ENCODE results near the gene MAPKAPK2.

Gene MAPKAPK2

DNA sequence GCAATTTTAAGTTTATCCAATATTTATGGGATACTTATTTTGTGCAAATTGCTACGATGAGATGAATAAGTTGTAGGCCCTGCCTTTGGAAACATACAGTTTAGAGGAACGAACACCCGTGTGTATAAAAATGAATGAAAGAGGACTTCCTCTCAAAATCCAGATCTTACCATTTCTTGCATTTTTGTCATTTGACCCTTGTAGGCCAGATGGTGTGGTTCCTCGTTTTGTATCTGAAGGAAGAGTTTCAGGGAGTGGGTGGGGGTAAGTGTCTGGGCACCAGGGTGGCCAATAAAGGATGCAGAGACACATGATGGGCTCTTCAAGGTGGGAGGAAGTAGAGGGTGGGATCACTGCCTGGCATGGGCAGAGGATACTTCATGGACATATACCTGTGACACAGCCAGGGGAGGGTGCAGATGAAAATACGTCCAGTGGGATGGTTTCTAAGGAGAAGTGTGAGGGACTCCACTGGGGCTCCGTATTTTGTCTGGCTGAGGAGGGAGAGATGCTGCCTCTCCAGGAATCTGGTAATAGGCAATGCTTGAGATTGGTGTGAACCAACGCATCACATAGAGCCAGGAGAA lies 14.4 kb downstream of the MAPKAPK2 start:
- no peak for TF ChIP-seq CTCF (IDR thresholded peaks at IDR 0.05; ENCODE audit: control insufficient read depth, insufficient read depth, low read depth, low read length, missing control alignments)
- H3K4me3 ChIP-seq (ENCODE audit: control insufficient read depth, low read depth, low read length) = no peak overlapping the region

DNA sequence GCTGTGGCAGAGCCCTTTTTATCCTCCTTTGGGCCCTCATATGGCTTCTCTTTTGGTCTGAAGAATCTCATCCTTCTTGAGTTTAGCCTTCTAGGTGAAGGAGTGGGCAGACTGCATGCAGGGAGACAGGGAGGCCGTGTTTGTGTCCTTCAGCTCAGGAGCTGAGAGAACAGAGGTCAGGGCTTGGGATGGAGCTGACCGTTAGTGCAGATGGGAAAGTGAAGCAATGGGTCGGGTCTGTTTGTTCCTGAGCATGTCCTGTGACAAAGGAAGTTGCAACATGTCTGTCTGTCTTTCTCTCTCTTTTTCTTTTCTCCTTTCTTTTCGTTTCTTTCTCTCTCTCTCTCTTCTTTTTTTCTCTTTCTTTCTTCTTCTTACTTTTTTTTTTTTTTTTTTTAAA lies 14.9 kb downstream of the MAPKAPK2 start:
- TF ChIP-seq CTCF (IDR thresholded peaks at IDR 0.05; ENCODE audit: control insufficient read depth, insufficient read depth, low read depth, low read length, missing control alignments) = no peak
- no peak for DNase-seq (ENCODE audit: low read depth)
- no peak overlapping the region for H3K4me3 ChIP-seq (ENCODE audit: control insufficient read depth, low read depth, low read length)

More for the DNA sequence above, 14.4 kb downstream of the MAPKAPK2 start:
- no peak for DNase-seq (ENCODE audit: low read depth)

DNA sequence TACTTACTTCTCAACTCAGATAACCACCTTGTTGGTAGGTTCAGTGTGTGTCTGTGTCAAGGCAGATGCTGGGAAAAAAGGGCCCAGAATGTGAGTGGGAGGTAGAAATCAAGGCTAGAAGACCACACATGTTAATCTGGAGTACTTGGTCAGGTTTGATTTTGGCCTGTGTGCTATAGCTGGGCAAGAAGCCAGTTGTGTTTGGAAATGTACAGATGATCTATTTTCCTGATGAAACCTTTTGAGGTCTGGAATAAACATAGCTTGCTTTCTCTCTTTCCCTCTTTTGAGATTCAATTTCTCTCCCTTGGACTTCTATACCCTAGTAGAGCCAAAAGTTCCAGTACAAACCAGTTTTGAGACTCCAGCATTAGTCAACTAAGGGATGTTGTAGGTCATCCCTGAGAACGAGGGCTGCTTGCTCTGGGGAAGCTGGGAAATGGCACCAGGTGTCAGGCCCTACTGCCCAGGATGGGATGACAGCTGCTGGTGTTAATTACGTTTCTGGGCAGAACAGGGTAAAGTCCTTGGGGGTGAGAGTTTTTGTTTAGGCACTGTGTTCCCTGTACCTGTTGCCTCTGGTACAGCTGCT lies 15.8 kb downstream of the MAPKAPK2 start:
- DNase-seq (ENCODE audit: low read depth) = no peak
- TF ChIP-seq CTCF (IDR thresholded peaks at IDR 0.05; ENCODE audit: control insufficient read depth, insufficient read depth, low read depth, low read length, missing control alignments) = no peak
- H3K4me3 ChIP-seq (ENCODE audit: control insufficient read depth, low read depth, low read length) = no peak overlapping the region

GRCh38 chr1:206702260-206702659 lies 17.6 kb downstream of the MAPKAPK2 start:
- DNase-seq (ENCODE audit: low read depth) = no peak
- TF ChIP-seq CTCF (IDR thresholded peaks at IDR 0.05; ENCODE audit: control insufficient read depth, insufficient read depth, low read depth, low read length, missing control alignments) = no peak
- no peak overlapping the region for H3K4me3 ChIP-seq (ENCODE audit: control insufficient read depth, low read depth, low read length)

GRCh38 chr1:206702803-206703202 lies 18.1 kb downstream of the MAPKAPK2 start:
- TF ChIP-seq CTCF (IDR thresholded peaks at IDR 0.05; ENCODE audit: control insufficient read depth, insufficient read depth, low read depth, low read length, missing control alignments) = no peak
- no peak for DNase-seq (ENCODE audit: low read depth)
- no peak overlapping the region for H3K4me3 ChIP-seq (ENCODE audit: control insufficient read depth, low read depth, low read length)

DNA sequence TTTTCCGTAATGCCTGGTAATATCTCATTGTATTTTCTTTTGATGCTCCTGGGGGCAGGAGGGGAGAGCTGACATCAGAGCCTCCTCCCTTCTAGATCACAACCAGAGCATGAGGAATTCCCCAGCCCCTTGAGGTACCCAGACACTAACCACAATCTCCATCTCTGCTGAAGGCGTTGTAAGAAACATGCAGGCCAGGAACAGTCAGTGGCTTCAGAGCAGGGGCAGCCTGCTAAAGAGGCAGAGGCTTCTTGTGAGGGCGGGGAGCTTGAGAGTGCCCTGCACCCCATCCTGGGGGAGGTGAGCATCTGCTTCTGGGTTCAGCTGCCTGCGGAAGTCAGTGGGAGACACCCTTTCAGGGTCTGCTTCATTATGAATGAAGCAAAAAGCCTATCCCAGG lies 19.0 kb downstream of the MAPKAPK2 start:
- no peak overlapping the region for H3K4me3 ChIP-seq (ENCODE audit: control insufficient read depth, low read depth, low read length)
- TF ChIP-seq CTCF (IDR thresholded peaks at IDR 0.05; ENCODE audit: control insufficient read depth, insufficient read depth, low read depth, low read length, missing control alignments) = no peak
- DNase-seq (ENCODE audit: low read depth) = no peak

Data from AG09309 (cell line).